Liver (tissue), 9 donors: ENCODE results near the gene CDHR4. TPM values are rescaled to one million over a fixed set of nuclear protein-coding genes. Genes with fewer than 3 reads are reported as not detected.

Experiments
- DNase-seq: peaks from one replicate; pipeline ENCODE4 v3.0.0-alpha.2; 2017; ENCODE audit warnings: low spot score
- H3K27ac ChIP-seq, 2 donors: one replicate each; pipeline ENCODE4 v1.7.0; 2013; ENCODE audit warnings: inconsistent platforms in 2 of 2, low read length in 2 of 2, control low read depth in 1 of 2, low read depth in 1 of 2, mild to moderate bottlenecking in 1 of 2
- H3K27me3 ChIP-seq, 4 donors: one replicate each; pipeline versions ENCODE4 v1.6.1 to v1.7.0; 2013; ENCODE audit warnings: low read length in 3 of 4, inconsistent platforms in 1 of 4, mild to moderate bottlenecking in 1 of 4, moderate library complexity in 1 of 4; ENCODE audit not compliant: control insufficient read depth in 4 of 4, insufficient read depth in 4 of 4
- H3K36me3 ChIP-seq, 4 donors: one replicate each; pipeline versions ENCODE4 v1.6.1 to v1.7.0; 2013; ENCODE audit warnings: low read length in 3 of 4, mild to moderate bottlenecking in 3 of 4, low read depth in 1 of 4, moderate library complexity in 1 of 4; ENCODE audit not compliant: control insufficient read depth in 4 of 4, insufficient read depth in 3 of 4
- H3K4me1 ChIP-seq, 4 donors: one replicate each; pipeline versions ENCODE4 v1.6.1 to v1.7.0; 2013; ENCODE audit warnings: low read length in 3 of 4, mild to moderate bottlenecking in 3 of 4, moderate library complexity in 1 of 4; ENCODE audit not compliant: control insufficient read depth in 4 of 4, insufficient read depth in 4 of 4
- H3K4me3 ChIP-seq, 3 donors: one replicate each; pipeline versions ENCODE4 v1.6.1 to v1.7.0; 2013; ENCODE audit warnings: low read length in 3 of 3, control low read depth in 1 of 3, low read depth in 1 of 3, mild to moderate bottlenecking in 1 of 3
- H3K9ac ChIP-seq, 2 donors: one replicate each; pipeline ENCODE4 v1.7.0; 2013; ENCODE audit warnings: low read length in 2 of 2, mild to moderate bottlenecking in 2 of 2, moderate library complexity in 2 of 2, control low read depth in 1 of 2, low read depth in 1 of 2
- H3K9me3 ChIP-seq, 4 donors: one replicate each; pipeline versions ENCODE4 v1.6.1 to v1.7.0; 2013; ENCODE audit warnings: low read length in 3 of 4; ENCODE audit not compliant: control insufficient read depth in 4 of 4
- ATF3 ChIP-seq: IDR thresholded peaks from 2 replicates; pipeline ENCODE4 v1.6.1; 2016; ENCODE audit warnings: antibody characterized with exemption
- CTCF ChIP-seq: fragments of 150-350 bp; IDR thresholded peaks from 2 replicates; pipeline ENCODE4 v1.5.1; 2017; ENCODE audit warnings: improper control_type of control experiment, low read depth, low read length; ENCODE audit not compliant: missing input control
- EGR1 ChIP-seq, 2 donors: IDR thresholded peaks; 2 replicates each; pipeline ENCODE4 v1.6.1; 2016 to 2018; ENCODE audit warnings: antibody characterized with exemption in 2 of 2, low read depth in 2 of 2
- FOXA1 ChIP-seq: IDR thresholded peaks from 2 replicates; pipeline ENCODE4 v1.6.1; 2016; ENCODE audit warnings: antibody characterized with exemption
- FOXA2 ChIP-seq: IDR thresholded peaks from 2 replicates; pipeline ENCODE4 v1.6.1; 2016; ENCODE audit warnings: antibody characterized with exemption
- GABPA ChIP-seq, 2 donors: IDR thresholded peaks in 1 of 2; conservative IDR thresholded peaks in 1 of 2; 2 replicates each; pipeline ENCODE4 v1.6.1; 2016; ENCODE audit warnings: antibody characterized with exemption in 2 of 2, mild to moderate bottlenecking in 1 of 2, moderate library complexity in 1 of 2
- HNF4A ChIP-seq, 2 donors: conservative IDR thresholded peaks; 2 replicates each; pipeline ENCODE4 v1.6.1; 2016; ENCODE audit warnings: antibody characterized with exemption in 2 of 2, mild to moderate bottlenecking in 2 of 2
- HNF4G ChIP-seq: IDR thresholded peaks from 2 replicates; pipeline ENCODE4 v1.6.1; 2016; ENCODE audit warnings: antibody characterized with exemption
- JUND ChIP-seq, 2 donors: IDR thresholded peaks; 2 replicates each; pipeline ENCODE4 v1.6.1; 2016; ENCODE audit warnings: antibody characterized with exemption in 2 of 2
- NR2F2 ChIP-seq: IDR thresholded peaks from 2 replicates; pipeline ENCODE4 v1.6.1; 2016; ENCODE audit warnings: antibody characterized with exemption
- RAD21 ChIP-seq, 2 donors: IDR thresholded peaks; 2 replicates each; pipeline ENCODE4 v1.6.1; 2016; ENCODE audit warnings: antibody characterized with exemption in 2 of 2, mild to moderate bottlenecking in 2 of 2
- RXRA ChIP-seq, 2 donors: IDR thresholded peaks; 2 replicates each; pipeline ENCODE4 v1.6.1; 2017 to 2018; ENCODE audit warnings: antibody characterized with exemption in 2 of 2, mild to moderate bottlenecking in 1 of 2
- SP1 ChIP-seq: IDR thresholded peaks from 2 replicates; pipeline ENCODE4 v1.6.1; 2018; ENCODE audit warnings: antibody characterized with exemption, mild to moderate bottlenecking
- TAF1 ChIP-seq: conservative IDR thresholded peaks from 2 replicates; pipeline ENCODE4 v1.6.1; 2016; ENCODE audit warnings: antibody characterized with exemption, mild to moderate bottlenecking
- YY1 ChIP-seq: IDR thresholded peaks from 2 replicates; pipeline ENCODE4 v1.6.1; 2016; ENCODE audit warnings: antibody characterized with exemption, mild to moderate bottlenecking
- WGBS: extraction: QIAGEN DNeasy Blood & Tissue Kit; methylation state at CpG from one replicate; pipeline ENCODE4 v1.1.7; 2013; 5-methylcytosine and 5-hydroxymethylcytosine counted together
- polyA plus RNA-seq, 2 donors: library from polyadenylated mRNA; stranded (reverse) in 1 of 2; unstranded in 1 of 2; fragments of 200-250 nt in 1 of 2; fragments of >200 nt in 1 of 2; fragmentation: Nextera tagmentation in 1 of 2; extraction: Ambion mirVana in 1 of 2; gene quantifications; one replicate each; pipeline versions ENCODE4 v1.2.1 to v1.2.3, GENCODE V29; 2013 to 2015
- total RNA-seq, 2 donors: library from RNA; depleted of rRNA; stranded (reverse); fragments of >200 nt; gene quantifications; one replicate each; pipeline ENCODE4 v1.2.3, GENCODE V29; 2014
- TF ChIP-seq, protein P1 (sequence below): IDR thresholded peaks from 2 replicates; pipeline ENCODE4 v1.6.1; 2016; ENCODE audit warnings: antibody characterized with exemption, mild to moderate bottlenecking
- TF ChIP-seq, protein P2 (sequence below): IDR thresholded peaks from 2 replicates; pipeline ENCODE4 v1.6.1; 2016; ENCODE audit warnings: antibody characterized with exemption
- TF ChIP-seq, protein P3 (sequence below): IDR thresholded peaks from 2 replicates; pipeline ENCODE4 v1.6.1; 2016; ENCODE audit warnings: antibody characterized with exemption
- donor health status: healthy.
- donor health status: healthy.
- donor health status: healthy.
- donor health status: healthy.
- donor health status: healthy.

The CDHR4 gene
- total and polyA plus RNA-seq, 4 donors, result not detected

- no peak overlapping the region for H3K27ac ChIP-seq
- 93% methylated on average over 4 of the region's 4 CpGs for WGBS
Observed at GRCh38 chr3:49751501-49751900, 48.2 kb downstream of the CDHR4 start.

More at GRCh38 chr3:49751501-49751900, 48.2 kb downstream of the CDHR4 start:
- no peaks in the 10 kb centered on the region for H3K9me3 ChIP-seq
- no peak overlapping the region for H3K4me3 ChIP-seq
- H3K9ac ChIP-seq, result no peak overlapping the region
- TF ChIP-seq RXRA (IDR thresholded peaks at IDR 0.05) (no peak), EGR1 (IDR thresholded peaks at IDR 0.05; ENCODE audit: low read depth in 2 of 2) (no peak), HNF4G (no peak), JUND (IDR thresholded peaks at IDR 0.05) (no peak), GABPA (IDR thresholded peaks at IDR 0.05 in 1 of 2, conservative IDR thresholded peaks at IDR 0.05 in 1 of 2) (no peak), TAF1 (no peak), HNF4A (conservative IDR thresholded peaks at IDR 0.05) (no peak), ATF3 (no peak), YY1 (no peak), RAD21 (IDR thresholded peaks at IDR 0.05) (no peak), FOXA1 (no peak), NR2F2 (no peak), FOXA2 (no peak), SP1 (no peak), CTCF (no peak)
- TF ChIP-seq, protein P1, sequence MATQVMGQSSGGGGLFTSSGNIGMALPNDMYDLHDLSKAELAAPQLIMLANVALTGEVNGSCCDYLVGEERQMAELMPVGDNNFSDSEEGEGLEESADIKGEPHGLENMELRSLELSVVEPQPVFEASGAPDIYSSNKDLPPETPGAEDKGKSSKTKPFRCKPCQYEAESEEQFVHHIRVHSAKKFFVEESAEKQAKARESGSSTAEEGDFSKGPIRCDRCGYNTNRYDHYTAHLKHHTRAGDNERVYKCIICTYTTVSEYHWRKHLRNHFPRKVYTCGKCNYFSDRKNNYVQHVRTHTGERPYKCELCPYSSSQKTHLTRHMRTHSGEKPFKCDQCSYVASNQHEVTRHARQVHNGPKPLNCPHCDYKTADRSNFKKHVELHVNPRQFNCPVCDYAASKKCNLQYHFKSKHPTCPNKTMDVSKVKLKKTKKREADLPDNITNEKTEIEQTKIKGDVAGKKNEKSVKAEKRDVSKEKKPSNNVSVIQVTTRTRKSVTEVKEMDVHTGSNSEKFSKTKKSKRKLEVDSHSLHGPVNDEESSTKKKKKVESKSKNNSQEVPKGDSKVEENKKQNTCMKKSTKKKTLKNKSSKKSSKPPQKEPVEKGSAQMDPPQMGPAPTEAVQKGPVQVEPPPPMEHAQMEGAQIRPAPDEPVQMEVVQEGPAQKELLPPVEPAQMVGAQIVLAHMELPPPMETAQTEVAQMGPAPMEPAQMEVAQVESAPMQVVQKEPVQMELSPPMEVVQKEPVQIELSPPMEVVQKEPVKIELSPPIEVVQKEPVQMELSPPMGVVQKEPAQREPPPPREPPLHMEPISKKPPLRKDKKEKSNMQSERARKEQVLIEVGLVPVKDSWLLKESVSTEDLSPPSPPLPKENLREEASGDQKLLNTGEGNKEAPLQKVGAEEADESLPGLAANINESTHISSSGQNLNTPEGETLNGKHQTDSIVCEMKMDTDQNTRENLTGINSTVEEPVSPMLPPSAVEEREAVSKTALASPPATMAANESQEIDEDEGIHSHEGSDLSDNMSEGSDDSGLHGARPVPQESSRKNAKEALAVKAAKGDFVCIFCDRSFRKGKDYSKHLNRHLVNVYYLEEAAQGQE, result no peak
- TF ChIP-seq, protein P2, sequence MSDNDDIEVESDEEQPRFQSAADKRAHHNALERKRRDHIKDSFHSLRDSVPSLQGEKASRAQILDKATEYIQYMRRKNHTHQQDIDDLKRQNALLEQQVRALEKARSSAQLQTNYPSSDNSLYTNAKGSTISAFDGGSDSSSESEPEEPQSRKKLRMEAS, result no peak
- TF ChIP-seq, protein P3, sequence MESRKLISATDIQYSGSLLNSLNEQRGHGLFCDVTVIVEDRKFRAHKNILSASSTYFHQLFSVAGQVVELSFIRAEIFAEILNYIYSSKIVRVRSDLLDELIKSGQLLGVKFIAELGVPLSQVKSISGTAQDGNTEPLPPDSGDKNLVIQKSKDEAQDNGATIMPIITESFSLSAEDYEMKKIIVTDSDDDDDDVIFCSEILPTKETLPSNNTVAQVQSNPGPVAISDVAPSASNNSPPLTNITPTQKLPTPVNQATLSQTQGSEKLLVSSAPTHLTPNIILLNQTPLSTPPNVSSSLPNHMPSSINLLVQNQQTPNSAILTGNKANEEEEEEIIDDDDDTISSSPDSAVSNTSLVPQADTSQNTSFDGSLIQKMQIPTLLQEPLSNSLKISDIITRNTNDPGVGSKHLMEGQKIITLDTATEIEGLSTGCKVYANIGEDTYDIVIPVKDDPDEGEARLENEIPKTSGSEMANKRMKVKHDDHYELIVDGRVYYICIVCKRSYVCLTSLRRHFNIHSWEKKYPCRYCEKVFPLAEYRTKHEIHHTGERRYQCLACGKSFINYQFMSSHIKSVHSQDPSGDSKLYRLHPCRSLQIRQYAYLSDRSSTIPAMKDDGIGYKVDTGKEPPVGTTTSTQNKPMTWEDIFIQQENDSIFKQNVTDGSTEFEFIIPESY, result no peak
- no peak for DNase-seq
- H3K27me3 ChIP-seq, result no peaks in the 10 kb centered on the region
- peaks cover 0 to 5% (median 2%) of the 10 kb centered on the region in 4 donors for H3K36me3 ChIP-seq
- H3K4me1 ChIP-seq, result peaks cover 0 to 2% (median 1%) of the 10 kb centered on the region in 4 donors
